ENCODE data around the gene SHISAL1.

- no peak for TF ChIP-seq POLR2AphosphoS5 (IDR thresholded peaks at IDR 0.05; ENCODE audit: insufficient read depth in 1 of 2, low read depth in 1 of 2)
- no peak for TF ChIP-seq CTCF (IDR thresholded peaks at IDR 0.05)
- no peak for TF ChIP-seq POLR2A (IDR thresholded peaks at IDR 0.05)
Measured at GRCh38 chr22:44360306-44360667, 47.5 kb upstream of the SHISAL1 start.
